Fibroblast of the aortic adventitia (primary cell): Measurements from ENCODE around the gene ETV5. TPM values are rescaled to one million over a fixed set of nuclear protein-coding genes. Genes with fewer than 3 reads are reported as not detected.

Source experiments
- DNase-seq: peaks from one replicate; pipeline ENCODE4 v3.0.0-alpha.2; 2010; ENCODE audit warnings: low read depth
- H3K4me3 ChIP-seq: 2 replicates; pipeline ENCODE4 v1.5.1; 2011; ENCODE audit warnings: low read depth, mild to moderate bottlenecking, control low read depth, low read length, moderate library complexity
- CTCF ChIP-seq: IDR thresholded peaks from 2 replicates; pipeline ENCODE4 v1.5.1; 2011; ENCODE audit warnings: mild to moderate bottlenecking, low read length, control low read depth, inconsistent platforms; ENCODE audit not compliant: insufficient read depth
- total RNA-seq: library from RNA; depleted of rRNA; stranded (reverse); fragments of >200 nt; gene quantifications from 2 replicates; pipeline ENCODE4 v1.2.3, GENCODE V29; 2012; ENCODE audit warnings: low replicate concordance

ETV5 gene
- total RNA-seq, 1 donor = 78.8 TPM

GRCh38 chr3:186137051-186137685 lies 28.3 kb upstream of the ETV5 start:
- H3K4me3 ChIP-seq = no peak overlapping the region
- DNase-seq = no peak
- TF ChIP-seq CTCF = no peak

- TF ChIP-seq CTCF = no peak
These were observed 25.1 kb upstream of the ETV5 start for GRCh38 chr3:186133980-186134379.

GRCh38 chr3:186132487-186132886 lies 23.6 kb upstream of the ETV5 start:
- TF ChIP-seq CTCF = no peak
- no peak for DNase-seq
- no peak overlapping the region for H3K4me3 ChIP-seq

More at GRCh38 chr3:186133980-186134379, 25.1 kb upstream of the ETV5 start:
- DNase-seq = no peak
- no peak overlapping the region for H3K4me3 ChIP-seq

GRCh38 chr3:186129206-186129605 lies 20.3 kb upstream of the ETV5 start:
- DNase-seq = no peak
- no peak for TF ChIP-seq CTCF
- no peak overlapping the region for H3K4me3 ChIP-seq

- no peak for DNase-seq
- TF ChIP-seq CTCF = no peak
- no peak overlapping the region for H3K4me3 ChIP-seq
These were observed 19.3 kb upstream of the ETV5 start for GRCh38 chr3:186128158-186128557.

GRCh38 chr3:186127463-186127862 lies 18.6 kb upstream of the ETV5 start:
- no peak for TF ChIP-seq CTCF
- no peak for DNase-seq
- H3K4me3 ChIP-seq = no peak overlapping the region

- DNase-seq = no peak
- no peak for TF ChIP-seq CTCF
- H3K4me3 ChIP-seq = no peak overlapping the region
These were observed 16.2 kb upstream of the ETV5 start for GRCh38 chr3:186125118-186125517.
